Measurements from ENCODE around the gene GP9. TPM values are rescaled to one million over a fixed set of nuclear protein-coding genes. Genes with fewer than 3 reads are reported as not detected.

Gene GP9
- total and polyA plus RNA-seq, 8 donors = not detected

DNA sequence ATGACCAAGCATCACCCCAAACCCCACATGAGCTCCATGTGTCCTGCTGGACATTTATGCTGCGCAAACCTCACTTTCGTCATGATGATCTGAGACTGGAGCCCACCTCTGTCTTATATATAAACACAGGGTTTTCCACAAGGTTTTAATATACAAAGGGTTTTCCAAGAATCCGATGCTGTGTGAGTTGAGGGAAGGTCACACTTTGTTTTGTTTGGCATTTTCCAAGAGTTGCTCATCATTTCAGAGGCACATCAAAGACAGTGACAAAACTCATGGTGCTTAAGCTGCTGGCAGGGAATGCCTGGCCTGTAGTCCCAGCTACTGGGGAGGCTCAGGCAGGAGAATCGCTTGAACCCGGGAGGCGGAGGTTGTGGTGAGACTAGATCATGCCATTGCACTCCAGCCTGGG, 39.4 kb upstream of the GP9 start:
- Histone ChIP-seq H3K27me3 (no peaks in the 10 kb centered on the region), H3K4me3 (no peak overlapping the region), H3K9me3 (no peaks in the 10 kb centered on the region), H3K4me1 (peaks cover 22 to 65% (median 33%) of the 10 kb centered on the region in 4 donors), H3K36me3 (no peaks in the 10 kb centered on the region), H3K27ac (peak overlapping the region in 4 of 5 donors; percentile 62 to 87 (median 70))
- WGBS, 5 donors = 66 to 87% (median 82%) methylated on average over 6 of the region's 6 CpGs
- intact Hi-C loops (cut with DNase I; ENCODE audit: low total_unique reads) = no loop called here
- DNase-seq = no peak
- TF ChIP-seq, protein P1, sequence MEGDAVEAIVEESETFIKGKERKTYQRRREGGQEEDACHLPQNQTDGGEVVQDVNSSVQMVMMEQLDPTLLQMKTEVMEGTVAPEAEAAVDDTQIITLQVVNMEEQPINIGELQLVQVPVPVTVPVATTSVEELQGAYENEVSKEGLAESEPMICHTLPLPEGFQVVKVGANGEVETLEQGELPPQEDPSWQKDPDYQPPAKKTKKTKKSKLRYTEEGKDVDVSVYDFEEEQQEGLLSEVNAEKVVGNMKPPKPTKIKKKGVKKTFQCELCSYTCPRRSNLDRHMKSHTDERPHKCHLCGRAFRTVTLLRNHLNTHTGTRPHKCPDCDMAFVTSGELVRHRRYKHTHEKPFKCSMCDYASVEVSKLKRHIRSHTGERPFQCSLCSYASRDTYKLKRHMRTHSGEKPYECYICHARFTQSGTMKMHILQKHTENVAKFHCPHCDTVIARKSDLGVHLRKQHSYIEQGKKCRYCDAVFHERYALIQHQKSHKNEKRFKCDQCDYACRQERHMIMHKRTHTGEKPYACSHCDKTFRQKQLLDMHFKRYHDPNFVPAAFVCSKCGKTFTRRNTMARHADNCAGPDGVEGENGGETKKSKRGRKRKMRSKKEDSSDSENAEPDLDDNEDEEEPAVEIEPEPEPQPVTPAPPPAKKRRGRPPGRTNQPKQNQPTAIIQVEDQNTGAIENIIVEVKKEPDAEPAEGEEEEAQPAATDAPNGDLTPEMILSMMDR (IDR thresholded peaks at IDR 0.05) = no peak
- TF ChIP-seq EP300 (IDR thresholded peaks at IDR 0.05) (no peak), POLR2A (IDR thresholded peaks at IDR 0.05) (no peak), POLR2AphosphoS5 (IDR thresholded peaks at IDR 0.05) (no peak)

DNA sequence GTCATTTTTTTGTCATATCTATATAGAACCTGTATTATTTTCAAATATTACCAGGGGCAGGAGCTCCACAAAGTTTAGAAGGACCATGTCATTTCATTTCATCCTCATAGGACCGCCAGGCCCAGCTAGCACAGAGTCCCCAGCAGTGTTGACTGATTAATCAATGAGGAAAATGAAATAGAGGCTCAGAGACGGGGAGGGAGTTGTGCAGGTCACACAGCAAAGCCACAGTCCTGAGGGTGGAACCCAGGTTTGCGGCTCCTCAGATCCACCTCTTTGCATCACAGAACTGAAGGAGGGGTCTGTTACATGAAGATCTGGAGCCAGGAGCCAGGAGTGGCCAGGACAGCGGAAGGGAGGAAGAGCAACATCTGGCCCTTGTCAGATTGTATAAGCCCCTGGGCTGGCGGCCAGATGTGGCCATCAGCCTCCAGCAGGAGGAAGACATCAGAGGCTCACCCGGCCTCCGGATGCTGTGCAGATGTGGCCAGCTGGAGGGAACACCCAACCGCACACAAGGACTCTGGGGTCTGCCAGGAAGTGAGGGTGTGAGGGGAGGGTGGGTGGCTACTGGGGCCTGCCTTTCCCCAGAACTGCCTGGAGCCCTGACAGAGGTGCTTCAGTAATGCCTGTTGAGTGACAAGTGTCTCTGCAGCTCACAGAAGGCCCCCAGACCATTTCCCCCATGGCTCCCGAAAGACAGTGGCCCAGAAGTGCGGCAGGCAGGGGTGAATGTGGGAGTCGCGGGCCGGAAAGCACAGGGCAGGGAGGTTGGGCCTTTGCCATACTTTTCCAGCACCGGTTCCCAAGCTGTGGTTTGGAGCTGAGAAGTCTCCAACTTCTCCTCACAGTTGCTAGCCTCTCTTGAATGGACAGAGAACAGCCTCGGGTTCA, 38.2 kb upstream of the GP9 start:
- DNase-seq = peak; percentile 57 to 91
- no peaks in the 10 kb centered on the region for H3K9me3 ChIP-seq
- 63 to 71% (median 66%) methylated on average over 14 to 15 of the region's 15 CpGs for WGBS, 5 donors
- peak overlapping the region; percentile 49 to 87 (median 54) for H3K27ac ChIP-seq
- TF ChIP-seq, protein P1 (IDR thresholded peaks at IDR 0.05) = no peak
- TF ChIP-seq EP300 (IDR thresholded peaks at IDR 0.05) = no peak
- peak; percentile 35 to 81 (median 38) for TF ChIP-seq POLR2AphosphoS5 (IDR thresholded peaks at IDR 0.05)
- no peak overlapping the region for H3K4me3 ChIP-seq
- H3K36me3 ChIP-seq = no peaks in the 10 kb centered on the region
- H3K4me1 ChIP-seq = peaks cover 23 to 64% (median 33%) of the 10 kb centered on the region in 4 donors
- intact Hi-C loops (cut with DNase I; ENCODE audit: low total_unique reads) = no loop called here
- H3K27me3 ChIP-seq = no peaks in the 10 kb centered on the region

DNA sequence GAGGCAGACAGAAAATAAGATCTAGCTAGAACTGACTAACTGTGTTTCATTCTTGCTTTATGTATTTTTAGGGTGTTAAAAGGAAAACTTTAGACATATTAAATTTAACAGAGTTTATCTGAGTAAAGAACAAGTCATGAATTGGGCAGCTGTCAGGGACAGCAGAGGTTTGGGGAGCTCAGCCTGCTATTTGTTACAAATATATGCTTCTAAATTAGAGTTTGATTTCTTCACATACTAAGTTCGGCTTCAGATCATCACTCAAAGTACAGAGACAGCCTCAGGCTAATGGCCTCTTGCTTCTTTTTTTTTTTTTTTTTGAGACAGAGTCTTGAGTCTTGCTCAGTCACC, 37.6 kb upstream of the GP9 start:
- Histone ChIP-seq H3K4me1 (peaks cover 27 to 64% (median 35%) of the 10 kb centered on the region in 4 donors), H3K27me3 (no peaks in the 10 kb centered on the region), H3K9me3 (no peaks in the 10 kb centered on the region), H3K27ac (peak overlapping the region; percentile 43 to 87 (median 54)), H3K36me3 (no peaks in the 10 kb centered on the region), H3K4me3 (no peak overlapping the region)
- intact Hi-C loops (cut with DNase I; ENCODE audit: low total_unique reads) = no loop called here
- DNase-seq = no peak
- 65 to 85% (median 80%) methylated on average over 1 of the region's 1 CpG for WGBS, 5 donors
- no peak for TF ChIP-seq POLR2A (IDR thresholded peaks at IDR 0.05)
- TF ChIP-seq, protein P1 (IDR thresholded peaks at IDR 0.05) = no peak
- TF ChIP-seq POLR2AphosphoS5 (IDR thresholded peaks at IDR 0.05) = no peak
- TF ChIP-seq EP300 (IDR thresholded peaks at IDR 0.05) = no peak

DNA sequence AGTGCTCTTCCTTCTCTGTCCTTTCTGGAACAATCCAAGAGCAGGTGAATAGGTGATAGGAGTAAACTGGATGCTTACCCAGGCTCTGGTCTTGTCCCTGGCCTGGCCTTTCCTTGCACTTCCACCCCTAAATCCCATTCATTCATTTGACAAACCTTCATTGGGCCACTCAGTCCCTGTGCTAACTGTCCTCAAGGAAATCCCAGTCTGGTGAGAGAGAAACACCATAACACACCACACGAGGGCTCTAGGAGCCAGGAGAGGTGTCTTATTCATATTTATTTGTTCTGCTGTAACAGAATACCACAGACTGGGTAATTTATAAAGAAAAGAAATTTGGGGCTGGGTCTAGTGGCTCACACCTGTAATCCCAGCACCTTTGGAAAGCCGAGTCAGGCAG, 36.7 kb upstream of the GP9 start:
- no peak overlapping the region for H3K4me3 ChIP-seq
- TF ChIP-seq, protein P1 (IDR thresholded peaks at IDR 0.05) = peak in 3 of 7 experiments; percentile 9 to 54 (median 26)
- TF ChIP-seq POLR2A (IDR thresholded peaks at IDR 0.05) = no peak
- intact Hi-C loops (cut with DNase I; ENCODE audit: low total_unique reads) = no loop called here
- 29 to 50% (median 40%) methylated on average over 2 of the region's 2 CpGs for WGBS, 5 donors
- peaks cover 27 to 64% (median 35%) of the 10 kb centered on the region in 4 donors for H3K4me1 ChIP-seq
- H3K27me3 ChIP-seq = no peaks in the 10 kb centered on the region
- peak overlapping the region in 3 of 5 donors; percentile 10 to 87 (median 73) for H3K27ac ChIP-seq
- peak in 1 of 2 donors; percentile 59 for DNase-seq
- no peaks in the 10 kb centered on the region for H3K36me3 ChIP-seq
- no peaks in the 10 kb centered on the region for H3K9me3 ChIP-seq
